IMR-90 (cell line): ENCODE measurements around the gene MVP.

Experiments used
- CTCF ChIP-seq: conservative IDR thresholded peaks from 2 replicates; pipeline ENCODE4 v1.5.1; 2012; ENCODE audit warnings: mild to moderate bottlenecking, low read depth, low read length, improper control_type of control experiment
- MAFK ChIP-seq: IDR thresholded peaks from 2 replicates; pipeline ENCODE4 v1.6.1; 2012; ENCODE audit warnings: low read depth, low read length, improper control_type of control experiment
- POLR2A ChIP-seq: IDR thresholded peaks from 2 replicates; pipeline ENCODE4 v1.6.1; 2012; ENCODE audit warnings: mild to moderate bottlenecking, low read depth, low read length
- SMC3 ChIP-seq: fragments of 150-350 bp; IDR thresholded peaks from 2 replicates; pipeline ENCODE4 v1.6.1; 2016; ENCODE audit warnings: low read depth, mild to moderate bottlenecking, antibody characterized with exemption, low read length, moderate library complexity

- TF ChIP-seq CTCF (no peak), MAFK (no peak), SMC3 (no peak), POLR2A (no peak)
Measured at GRCh38 chr16:29809031-29809747, 11.1 kb upstream of the MVP start.
